DND-41 (cell line): Measurements from ENCODE around the gene WNT9A.

Experiments used
- ATAC-seq: fragments of 200-7000 bp; cut with Tn5 transposase; 3 replicates; pipeline ENCODE4 v1.9.1; 2021; ENCODE audit warnings: low read depth; ENCODE audit not compliant: insufficient read depth
- DNase-seq: peaks from one replicate; pipeline ENCODE4 v3.0.0-alpha.2; 2020
- H2AFZ ChIP-seq: 2 replicates; pipeline ENCODE4 v1.6.0; 2012; ENCODE audit warnings: low read depth, low read length
- H3K27ac ChIP-seq: 2 replicates; pipeline ENCODE4 v1.5.1; 2012; ENCODE audit warnings: low read length, inconsistent platforms
- H3K27me3 ChIP-seq: fragments of 200-600 bp; sonication (generic); 2 replicates; pipeline ENCODE4 v1.6.0; 2012; ENCODE audit warnings: low read length, mild to moderate bottlenecking, inconsistent platforms; ENCODE audit not compliant: insufficient read depth, poor library complexity
- H3K36me3 ChIP-seq: 2 replicates; pipeline ENCODE4 v1.5.1; 2012; ENCODE audit warnings: low read length, inconsistent platforms; ENCODE audit not compliant: insufficient read depth
- H3K4me1 ChIP-seq: 2 replicates; pipeline ENCODE4 v1.5.1; 2012; ENCODE audit warnings: mild to moderate bottlenecking, low read length; ENCODE audit not compliant: insufficient read depth
- H3K4me2 ChIP-seq: 2 replicates; pipeline ENCODE4 v1.6.0; 2012; ENCODE audit warnings: mild to moderate bottlenecking, moderate library complexity, low read length, inconsistent platforms; ENCODE audit not compliant: insufficient read depth
- H3K4me3 ChIP-seq, 2 experiments: fragments of 200-600 bp in 1 of 2; shearing (Covaris generic) in 1 of 2; 2 replicates each; pipeline ENCODE4 v1.5.1; 2012 to 2016; ENCODE audit warnings: inconsistent platforms in 2 of 2, low read length in 2 of 2, mild to moderate bottlenecking in 2 of 2, low read depth in 1 of 2, moderate library complexity in 1 of 2
- H3K79me2 ChIP-seq: 2 replicates; pipeline ENCODE4 v1.6.0; 2012; ENCODE audit warnings: low read length, inconsistent platforms; ENCODE audit not compliant: insufficient read depth
- H3K9ac ChIP-seq: 2 replicates; pipeline ENCODE4 v1.6.0; 2012; ENCODE audit warnings: low read depth, mild to moderate bottlenecking, inconsistent platforms, low read length, moderate library complexity
- H3K9me3 ChIP-seq: 2 replicates; pipeline ENCODE4 v1.5.1; 2012; ENCODE audit warnings: low read length, moderate library complexity, mild to moderate bottlenecking, inconsistent platforms; ENCODE audit not compliant: insufficient read depth, severe bottlenecking
- H4K20me1 ChIP-seq: 2 replicates; pipeline ENCODE4 v1.6.0; 2012; ENCODE audit warnings: low read length; ENCODE audit not compliant: insufficient read depth
- CTCF ChIP-seq: IDR thresholded peaks from 2 replicates; pipeline ENCODE4 v1.5.1; 2012; ENCODE audit warnings: borderline replicate concordance, low read length, moderate library complexity, mild to moderate bottlenecking; ENCODE audit not compliant: poor library complexity, severe bottlenecking; ENCODE audit errors: extremely low read depth
- EZH2 ChIP-seq: IDR thresholded peaks from 3 replicates; pipeline ENCODE4 v1.6.1; 2012; ENCODE audit warnings: borderline replicate concordance, low read depth, mild to moderate bottlenecking, moderate library complexity, low read length, inconsistent platforms; ENCODE audit not compliant: severe bottlenecking

Gene WNT9A

GRCh38 chr1:227939791-227940771, 7.7 kb downstream of the WNT9A start:
- Histone ChIP-seq H4K20me1 (no peaks in the 10 kb centered on the region; the same call in 1 of the 2 replicates), H3K4me2 (no peak overlapping the region), H3K79me2 (no peaks in the 10 kb centered on the region), H3K4me1 (no peaks in the 10 kb centered on the region), H3K27me3 (no peaks in the 10 kb centered on the region), H3K4me3 (no peak overlapping the region), H3K9ac (no peak overlapping the region), H2AFZ (no peak overlapping the region), H3K27ac (no peak overlapping the region), H3K9me3 (no peaks in the 10 kb centered on the region), H3K36me3 (no peaks in the 10 kb centered on the region)
- ATAC-seq = no peak
- TF ChIP-seq EZH2 (no peak), CTCF (no peak)
- no peak for DNase-seq

- Histone ChIP-seq H4K20me1 (no peaks in the 10 kb centered on the region; the same call in 1 of the 2 replicates), H3K36me3 (no peaks in the 10 kb centered on the region), H3K4me2 (no peak overlapping the region), H3K79me2 (no peaks in the 10 kb centered on the region), H3K9ac (no peak overlapping the region), H3K4me3 (no peak overlapping the region), H3K4me1 (no peaks in the 10 kb centered on the region), H2AFZ (no peak overlapping the region), H3K27ac (no peak overlapping the region), H3K9me3 (no peaks in the 10 kb centered on the region), H3K27me3 (no peaks in the 10 kb centered on the region)
- no peak for ATAC-seq
- TF ChIP-seq EZH2 (no peak), CTCF (no peak)
- no peak for DNase-seq
Measured at GRCh38 chr1:227938911-227939790, 8.6 kb downstream of the WNT9A start.

GRCh38 chr1:227938276-227938675, 9.5 kb downstream of the WNT9A start:
- Histone ChIP-seq H3K9ac (no peak overlapping the region), H2AFZ (no peak overlapping the region), H3K4me3 (no peak overlapping the region), H3K27me3 (no peaks in the 10 kb centered on the region), H3K4me1 (no peaks in the 10 kb centered on the region), H3K4me2 (no peak overlapping the region), H3K36me3 (no peaks in the 10 kb centered on the region), H3K27ac (no peak overlapping the region), H3K9me3 (no peaks in the 10 kb centered on the region), H4K20me1 (no peaks in the 10 kb centered on the region; the same call in 1 of the 2 replicates), H3K79me2 (no peaks in the 10 kb centered on the region)
- TF ChIP-seq EZH2 (no peak), CTCF (no peak)
- no peak for ATAC-seq
- DNase-seq = no peak
